SKM-1 treated with dmso at 0.1 percent for 144 hours (cell line): ENCODE measurements around the gene RNF151.

Source experiments
- DNase-seq: peaks from one replicate; lab custom pipeline; 2025; ENCODE audit not compliant: unreplicated experiment; lab: John Stamatoyannopoulos, UW

Gene RNF151

GRCh38 chr16:1976951-1977874, 10.6 kb downstream of the RNF151 start:
- no peak for DNase-seq

- no peak for DNase-seq
These were observed 11.2 kb downstream of the RNF151 start for GRCh38 chr16:1977875-1978268.

- DNase-seq, result no peak
These were observed 11.9 kb downstream of the RNF151 start for GRCh38 chr16:1978476-1979120.

GRCh38 chr16:1979271-1980029, 12.8 kb downstream of the RNF151 start:
- DNase-seq, result no peak

GRCh38 chr16:1980030-1980769, 13.5 kb downstream of the RNF151 start:
- no peak for DNase-seq

- DNase-seq, result no peak
These were observed 14.1 kb downstream of the RNF151 start for GRCh38 chr16:1980770-1981087.

GRCh38 chr16:1981398-1981836, 14.8 kb downstream of the RNF151 start, which contains the start of gene NOXO1:
Gene NOXO1 (minus strand): TSS chr16:1981469. CDS start chr16:1981179, 290 bp downstream.
- DNase-seq, result no peak

- DNase-seq, result no peak
These were observed 15.4 kb downstream of the RNF151 start for GRCh38 chr16:1982013-1982433.

GRCh38 chr16:1982991-1983543, 16.4 kb downstream of the RNF151 start:
- no peak for DNase-seq

- peak; percentile 89 for DNase-seq
These were observed 17.1 kb downstream of the RNF151 start, which contains the start of gene GFER for GRCh38 chr16:1983544-1984346. Gene GFER (plus strand): TSS chr16:1984193. CDS start chr16:1984219, 26 bp downstream.

- DNase-seq, result no peak
These were observed 17.9 kb downstream of the RNF151 start for GRCh38 chr16:1984347-1985225.

GRCh38 chr16:1985466-1986150, 19.0 kb downstream of the RNF151 start:
- DNase-seq, result no peak

- DNase-seq, result no peak
These were observed 20.5 kb downstream of the RNF151 start for GRCh38 chr16:1987198-1987597.

GRCh38 chr16:1989209-1990100, 22.8 kb downstream of the RNF151 start, which contains the start of gene SYNGR3:
Gene SYNGR3 (plus strand): TSS chr16:1989970. CDS start chr16:1990103, 133 bp downstream.
- no peak for DNase-seq

GRCh38 chr16:1990101-1990350, 23.4 kb downstream of the RNF151 start:
- DNase-seq, result no peak

- DNase-seq, result no peak
These were observed 23.9 kb downstream of the RNF151 start for GRCh38 chr16:1990351-1991134.
